Femur (tissue), 1 donor: ENCODE data around the gene OR56B1.

Experiments used
- DNase-seq: peaks from one replicate; pipeline ENCODE4 v3.0.0-alpha.2; 2017

Gene OR56B1

DNA sequence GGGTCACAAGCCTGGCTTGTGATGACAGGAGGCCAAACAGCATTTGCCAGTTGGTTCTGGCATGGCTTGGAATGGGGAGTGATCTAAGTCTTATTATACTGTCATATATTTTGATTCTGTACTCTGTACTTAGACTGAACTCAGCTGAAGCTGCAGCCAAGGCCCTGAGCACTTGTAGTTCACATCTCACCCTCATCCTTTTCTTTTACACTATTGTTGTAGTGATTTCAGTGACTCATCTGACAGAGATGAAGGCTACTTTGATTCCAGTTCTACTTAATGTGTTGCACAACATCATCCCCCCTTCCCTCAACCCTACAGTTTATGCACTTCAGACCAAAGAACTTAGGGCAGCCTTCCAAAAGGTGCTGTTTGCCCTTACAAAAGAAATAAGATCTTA lies 843 bp downstream of the OR56B1 start:
- no peak for DNase-seq

DNA sequence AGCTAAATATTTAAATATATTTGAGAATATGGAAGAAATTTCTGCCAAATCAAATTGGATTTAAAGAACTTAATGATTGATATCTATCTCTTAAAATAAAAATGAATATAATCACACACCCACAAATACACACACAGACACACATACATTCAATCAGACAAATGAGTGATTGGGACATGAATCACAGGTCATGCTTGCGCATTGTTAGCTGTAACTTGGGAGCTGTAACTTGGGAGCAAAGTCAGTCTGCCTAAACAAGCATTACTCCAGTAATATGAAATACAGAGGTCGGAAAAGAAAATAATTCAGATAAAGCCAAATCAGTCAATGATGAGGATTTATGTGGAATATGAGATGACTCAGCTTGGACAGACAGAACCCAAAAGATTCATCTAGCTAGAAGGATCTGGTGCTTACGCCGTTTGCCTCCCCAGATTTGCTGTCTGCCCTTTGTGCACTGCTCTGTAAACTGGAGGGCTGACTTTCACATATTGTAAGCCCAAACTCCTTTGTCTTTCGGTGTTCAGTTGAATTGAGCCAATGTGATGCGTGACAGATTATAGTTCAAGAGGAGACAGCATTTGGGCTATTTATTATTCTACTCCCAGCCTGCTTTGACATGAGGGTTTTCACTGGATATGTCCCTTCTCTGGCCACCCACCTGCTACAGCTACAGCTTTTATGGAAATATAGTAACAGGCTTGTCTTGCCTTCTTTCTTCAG lies 1.6 kb downstream of the OR56B1 start:
- no peak for DNase-seq

GRCh38 chr11:5738431-5738830 lies 2.2 kb downstream of the OR56B1 start:
- no peak for DNase-seq

DNA sequence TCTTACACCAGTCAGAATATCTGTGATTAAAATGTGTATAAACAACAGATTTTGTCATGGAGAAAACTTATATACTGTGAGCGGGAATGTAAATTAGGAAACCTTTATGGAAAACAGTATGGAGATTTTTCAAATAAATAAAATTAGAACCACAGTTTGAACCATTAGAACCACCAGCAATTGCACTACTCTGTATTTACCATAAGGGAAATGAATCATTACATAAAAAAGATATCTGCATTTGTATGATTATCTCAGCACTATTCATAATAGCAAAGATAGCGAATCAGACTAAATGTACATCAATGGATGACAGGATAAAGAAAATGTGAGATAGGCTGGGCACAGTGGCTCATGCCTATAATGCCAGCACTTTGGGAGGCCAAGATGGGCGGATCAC lies 10.4 kb downstream of the OR56B1 start:
- DNase-seq = no peak

DNA sequence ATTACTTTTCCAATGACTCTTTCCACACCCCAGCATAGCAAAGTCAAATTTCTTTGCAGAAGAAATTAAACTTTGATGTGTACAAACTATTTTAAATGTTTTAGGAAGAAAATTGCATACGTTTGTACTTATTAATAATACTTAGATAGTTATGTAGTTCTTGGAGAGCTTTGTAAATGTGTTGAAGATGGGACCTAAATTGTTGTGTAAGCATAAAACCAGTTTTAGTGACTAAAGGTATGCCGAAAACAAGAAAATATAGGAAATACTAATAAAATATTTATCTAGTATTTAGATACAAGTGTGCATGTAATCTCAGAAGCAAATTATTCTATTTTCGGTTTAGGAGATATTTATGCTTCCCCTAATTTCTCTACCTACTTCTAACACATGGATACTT lies 13.6 kb downstream of the OR56B1 start:
- DNase-seq = no peak

- no peak for DNase-seq
Observed at GRCh38 chr11:5753943-5754342, 17.7 kb downstream of the OR56B1 start, which contains the start of gene OR52N4. Gene OR52N4 (plus strand): TSS chr11:5754243. CDS start chr11:5754741, 498 bp downstream.

GRCh38 chr11:5767056-5767455 lies 30.8 kb downstream of the OR56B1 start:
- no peak for DNase-seq

- no peak for DNase-seq
Observed at GRCh38 chr11:5783255-5783654, 47.0 kb downstream of the OR56B1 start, which contains the start of gene OR52N5. Gene OR52N5 (minus strand): TSS chr11:5783355. CDS start chr11:5778634, 4,721 bp downstream.
